Endothelial cell of umbilical vein (primary cell): ENCODE data around the gene PPP1R3F. TPM values are rescaled to one million over a fixed set of nuclear protein-coding genes. Genes with fewer than 3 reads are reported as not detected.

Experiments
- BruUV-seq: library from RNA; stranded (reverse); fragments of 400-500 nt; replicated peaks from 2 replicates; lab custom pipeline; 2021; lab: Mats Ljungman, UMichigan
- CTCF ChIA-PET: fragments of 300-600, 350-600 bp; sonication (Branson Sonifier 250); formaldehyde crosslinking; loops from one replicate; lab custom pipeline; 2021; ENCODE audit warnings: antibody characterized with exemption, inconsistent platforms; lab: Charles Lee
- POLR2A ChIA-PET: fragments of 300-600, 350-600 bp; sonication (Branson Sonifier 250); formaldehyde crosslinking; loops from one replicate; lab custom pipeline; 2021; ENCODE audit warnings: antibody characterized with exemption, inconsistent platforms; lab: Charles Lee
- DNase-seq: peaks from one replicate; pipeline ENCODE4 v3.0.0-alpha.2; 2011; ENCODE audit warnings: low read depth, low spot score
- FAIRE-seq: peaks from 2 replicates; lab custom pipeline; 2011; peaks lifted over from hg19 to GRCh38; lab: Jason Lieb, UNC
- H2AFZ ChIP-seq: 2 replicates; pipeline ENCODE4 v1.6.0; 2012; ENCODE audit warnings: low read depth, low read length, control low read depth, inconsistent platforms
- H3K27ac ChIP-seq: 2 replicates; pipeline ENCODE4 v1.5.1; 2011; ENCODE audit warnings: low read depth, mild to moderate bottlenecking, control low read depth, low read length, moderate library complexity; ENCODE audit not compliant: insufficient read depth
- H3K27me3 ChIP-seq, 2 experiments: 2 replicates each; pipeline versions ENCODE4 v1.6.0 to v1.6.1; 2011; ENCODE audit warnings: low read length in 2 of 2, mixed read lengths in 1 of 2; ENCODE audit not compliant: control insufficient read depth in 2 of 2, insufficient read depth in 2 of 2
- H3K36me3 ChIP-seq, 2 experiments: 2 replicates in 1 of 2; 3 replicates in 1 of 2; pipeline ENCODE4 v1.5.1; 2011; ENCODE audit warnings: low read length in 2 of 2, mild to moderate bottlenecking in 1 of 2, moderate library complexity in 1 of 2; ENCODE audit not compliant: control insufficient read depth in 2 of 2, insufficient read depth in 2 of 2; ENCODE audit errors: extremely low read depth in 1 of 2
- H3K4me1 ChIP-seq: 3 replicates; pipeline ENCODE4 v1.5.1; 2011; ENCODE audit warnings: mild to moderate bottlenecking, low read length; ENCODE audit not compliant: control insufficient read depth, insufficient read depth; ENCODE audit errors: extremely low read depth
- H3K4me2 ChIP-seq: 2 replicates; pipeline ENCODE4 v1.6.1; 2011; ENCODE audit warnings: low read length, control low read depth, mixed read lengths; ENCODE audit not compliant: insufficient read depth
- H3K4me3 ChIP-seq, 3 experiments: fragments of 200-600 bp in 1 of 3; sonication (generic), shearing (Covaris generic) in 1 of 3; replicated peaks in 1 of 3; 2 replicates each; pipeline ENCODE4 v1.5.1; 2011 to 2016; ENCODE audit warnings: control low read depth in 3 of 3, low read length in 3 of 3, mild to moderate bottlenecking in 2 of 3, inconsistent platforms in 1 of 3, low read depth in 1 of 3, moderate library complexity in 1 of 3; ENCODE audit not compliant: insufficient read depth in 1 of 3
- H3K79me2 ChIP-seq: 2 replicates; pipeline ENCODE4 v1.6.0; 2012; ENCODE audit warnings: low read length, inconsistent platforms; ENCODE audit not compliant: control insufficient read depth, insufficient read depth
- H3K9ac ChIP-seq: replicated peaks from 2 replicates; pipeline ENCODE3; 2011; ENCODE audit warnings: low read length, control low read depth; ENCODE audit not compliant: insufficient read depth; ENCODE audit errors: extremely low read depth
- H3K9me1 ChIP-seq: replicated peaks from 3 replicates; pipeline ENCODE4 v1.6.0; 2011; ENCODE audit warnings: mild to moderate bottlenecking, low read length; ENCODE audit not compliant: control insufficient read depth, insufficient read depth; ENCODE audit errors: extremely low read depth
- H3K9me3 ChIP-seq: replicated peaks from 2 replicates; pipeline ENCODE4 v1.5.1; 2012; ENCODE audit warnings: low read length, inconsistent platforms; ENCODE audit not compliant: control insufficient read depth, insufficient read depth
- H4K20me1 ChIP-seq: replicated peaks from 2 replicates; pipeline ENCODE3; 2011; ENCODE audit warnings: mild to moderate bottlenecking, low read length; ENCODE audit not compliant: control insufficient read depth, insufficient read depth; ENCODE audit errors: extremely low read depth
- CTCF ChIP-seq, 2 donors: IDR thresholded peaks; 1 replicate in 1 of 2; 2 replicates in 1 of 2; pipeline ENCODE4 v1.5.1; 2011; ENCODE audit warnings: low read length in 2 of 2, mild to moderate bottlenecking in 2 of 2, moderate library complexity in 2 of 2, control low read depth in 1 of 2, inconsistent platforms in 1 of 2, low read depth in 1 of 2; ENCODE audit not compliant: insufficient read depth in 1 of 2; ENCODE audit errors: extremely low read depth in 1 of 2
- FOS ChIP-seq: IDR thresholded peaks from 2 replicates; pipeline ENCODE4 v1.6.1; 2011; ENCODE audit warnings: mild to moderate bottlenecking, low read length, moderate library complexity, borderline replicate concordance; ENCODE audit not compliant: insufficient read depth
- MAX ChIP-seq: IDR thresholded peaks from 2 replicates; pipeline ENCODE4 v1.6.1; 2011; ENCODE audit not compliant: insufficient read depth, insufficient read length
- POLR2A ChIP-seq: IDR thresholded peaks from 2 replicates; pipeline ENCODE4 v1.6.1; 2012; ENCODE audit warnings: low read depth, mild to moderate bottlenecking, control low read depth, low read length
- dilution Hi-C: fragments of 300-500 bp; cut with MboI; formaldehyde crosslinking; loops from one replicate; pipeline ENCODE4 v1.15.0; 2019; ENCODE audit warnings: low sequenced_read_pairs; ENCODE audit not compliant: extremely low pct_ligation_motif_present
- intact Hi-C: fragments of 100-400 bp; cut with micrococcal nuclease; formaldehyde crosslinking; loops from one replicate; pipeline ENCODE4 v1.10.0; 2022
- polyA plus RNA-seq, 4 experiments: library from polyadenylated mRNA; depleted of rRNA in 3 of 4; stranded (reverse) in 3 of 4; unstranded in 1 of 4; fragments of >200 nt; gene quantifications; 2 replicates each; pipeline versions ENCODE4 v1.2.1 to v1.2.3, GENCODE V29; 2011 to 2012; ENCODE audit warnings: missing spikeins in 1 of 4
- total RNA-seq: library from RNA; stranded (reverse); gene quantifications from 2 replicates; pipeline ENCODE4 v1.2.3, GENCODE V29; 2021

PPP1R3F gene
- total and polyA plus RNA-seq, 2 donors (not counting 3 experiments of a cell fraction or from before 2014, with no cell fraction given): 1.5 to 2.5 TPM

- no peaks in the 10 kb centered on the region for H3K4me1 ChIP-seq
- CTCF ChIA-PET: no interaction called here
Observed at GRCh38 chrX:49291615-49292337, 22.2 kb downstream of the PPP1R3F start.

More at GRCh38 chrX:49291615-49292337, 22.2 kb downstream of the PPP1R3F start:
- Histone ChIP-seq H3K79me2 (no peaks in the 10 kb centered on the region), H2AFZ (no peak overlapping the region), H3K4me3 (no peak overlapping the region), H3K9ac (no peak overlapping the region), H3K27ac (no peak overlapping the region), H4K20me1 (no peaks in the 10 kb centered on the region), H3K36me3 (no peaks in the 10 kb centered on the region), H3K27me3 (no peaks in the 10 kb centered on the region), H3K9me1 (no peaks in the 10 kb centered on the region), H3K4me2 (no peak overlapping the region), H3K9me3 (no peaks in the 10 kb centered on the region)
- TF ChIP-seq MAX (no peak), POLR2A (no peak), FOS (no peak), CTCF (IDR thresholded peaks at IDR 0.05; ENCODE audit: extremely low read depth in 1 of 2, insufficient read depth in 1 of 2, low read depth in 1 of 2, low read length in 2 of 2) (peak; percentile 60 to 68)
- POLR2A ChIA-PET: no interaction called here
- dilution Hi-C loops (no loop called here), intact Hi-C loops (loop anchor here (1.0 to 5.0 kb wide), 2 partner anchors 463 to 546 kb away; no protein-coding TSS in a partner anchor)
- FAIRE-seq: peak; percentile 81
- DNase-seq: peak; percentile 39
- BruUV-seq: no TSS peak
